Colonic mucosa (tissue), 2 donors: Measurements from ENCODE around the gene MCEMP1. TPM values are rescaled to one million over a fixed set of nuclear protein-coding genes. Genes with fewer than 3 reads are reported as not detected.

Experiments used
- total RNA-seq, 2 donors: library from RNA; stranded (reverse); fragmentation: NEBNext Ultra II Directional in 1 of 2; extraction: Animal tissue kit (Norgen Biotek cat#: 25700) in 1 of 2; gene quantifications; one replicate each; pipeline ENCODE4 v1.2.1, GENCODE V29; 2021
- donor health status: DM: no; HTN: no; CAD: no.
- donor health status: DM: no; HTN: no; CAD: no.

The MCEMP1 gene
- total RNA-seq, 2 donors from 2014 or later: 0.20 TPM; not detected in 1

Other genes starting within 250 kb of the MCEMP1 start
- gene PEX11G, start 188.1 kb upstream of the MCEMP1 start, total RNA-seq: 1 to 10 TPM; 5.7 to 6.6 TPM
- 10 to 100 TPM; 20.2 to 44.1 TPM for gene ZNF358, start 161.0 kb upstream of the MCEMP1 start, total RNA-seq
- 10 to 100 TPM; 17.8 to 26.5 TPM for gene MCOLN1, start 154.5 kb upstream of the MCEMP1 start, total RNA-seq
- 100 to 1,000 TPM in 1 of 2 donors, 10 to 100 TPM in 1; 93.0 to 131 TPM for gene PNPLA6, start 141.4 kb upstream of the MCEMP1 start, total RNA-seq
- 10 to 100 TPM; 41.1 to 55.4 TPM for gene CAMSAP3, start 81.2 kb upstream of the MCEMP1 start, total RNA-seq
- gene XAB2, start 47.5 kb upstream of the MCEMP1 start, total RNA-seq: 10 to 100 TPM; 28.3 to 48.1 TPM
- 100 to 1,000 TPM; 118 to 141 TPM for gene PET100, start 47.3 kb upstream of the MCEMP1 start, total RNA-seq
- gene PCP2, start 43.4 kb upstream of the MCEMP1 start, total RNA-seq: under 1 TPM in 1 of 2 donors, not detected in 1; 0.32 TPM
- 100 to 1,000 TPM; 166 to 212 TPM for gene STXBP2, start 40.0 kb upstream of the MCEMP1 start, total RNA-seq
- gene RETN, start 8.0 kb upstream of the MCEMP1 start, total RNA-seq: not detected
- gene TRAPPC5, start 3.7 kb downstream of the MCEMP1 start, total RNA-seq: 100 to 1,000 TPM; 107 to 139 TPM
- gene FCER2, start 25.0 kb downstream of the MCEMP1 start, total RNA-seq: 1 to 10 TPM in 1 of 2 donors, under 1 TPM in 1; 0.35 to 1.3 TPM
- under 1 TPM; 0.17 to 0.53 TPM for gene CLEC4G, start 55.0 kb downstream of the MCEMP1 start, total RNA-seq
- 10 to 100 TPM in 1 of 2 donors, 1 to 10 TPM in 1; 4.0 to 12.1 TPM for gene CD209, start 70.4 kb downstream of the MCEMP1 start, total RNA-seq
- not detected for gene CLEC4M, start 86.2 kb downstream of the MCEMP1 start, total RNA-seq
- 10 to 100 TPM; 10.6 to 12.0 TPM for gene EVI5L, start 153.1 kb downstream of the MCEMP1 start, total RNA-seq
- gene PRR36, start 197.3 kb downstream of the MCEMP1 start, total RNA-seq: under 1 TPM; 0.22 to 0.37 TPM
- gene LRRC8E, start 211.4 kb downstream of the MCEMP1 start, total RNA-seq: 1 to 10 TPM; 2.9 to 4.0 TPM
- 10 to 100 TPM; 26.3 to 38.3 TPM for gene MAP2K7, start 226.8 kb downstream of the MCEMP1 start, total RNA-seq
- gene TGFBR3L, start 237.7 kb downstream of the MCEMP1 start, total RNA-seq: not detected
- gene SNAPC2, start 243.2 kb downstream of the MCEMP1 start, total RNA-seq: 10 to 100 TPM; 13.4 to 15.4 TPM
- 1 to 10 TPM; 1.5 to 4.4 TPM for gene CTXN1, start 249.0 kb downstream of the MCEMP1 start, total RNA-seq